Ectodermal cell (in vitro differentiated cells): ENCODE measurements around the gene PRSS21.

Experiments used
- H3K27ac ChIP-seq: 2 replicates; pipeline ENCODE4 v1.7.0; 2013; ENCODE audit warnings: mild to moderate bottlenecking, low read depth, low read length; ENCODE audit not compliant: insufficient read depth, poor library complexity, severe bottlenecking
- H3K27me3 ChIP-seq: 2 replicates; pipeline ENCODE4 v1.7.0; 2013; ENCODE audit warnings: mild to moderate bottlenecking, low read length; ENCODE audit not compliant: insufficient read depth, control insufficient read depth, poor library complexity, severe bottlenecking
- H3K36me3 ChIP-seq: one replicate; pipeline ENCODE4 v1.7.0; 2013; ENCODE audit warnings: low read length; ENCODE audit not compliant: control insufficient read depth, insufficient read depth
- H3K4me1 ChIP-seq: one replicate; pipeline ENCODE4 v1.7.0; 2013; ENCODE audit warnings: low read length; ENCODE audit not compliant: control insufficient read depth, insufficient read depth
- H3K4me3 ChIP-seq: 2 replicates; pipeline ENCODE4 v1.7.0; 2013; ENCODE audit warnings: low read depth, low read length, control low read depth; ENCODE audit not compliant: insufficient read depth
- H3K9me3 ChIP-seq: 2 replicates; pipeline ENCODE4 v1.7.0; 2013; ENCODE audit warnings: mild to moderate bottlenecking, low read length, moderate library complexity; ENCODE audit not compliant: control insufficient read depth
- WGBS, 2 experiments: methylation state at CpG; one replicate each; pipeline ENCODE4 v1.1.7; 2013; ENCODE audit warnings: missing lambda C conversion rate in 2 of 2; 5-methylcytosine and 5-hydroxymethylcytosine counted together

Gene PRSS21

DNA sequence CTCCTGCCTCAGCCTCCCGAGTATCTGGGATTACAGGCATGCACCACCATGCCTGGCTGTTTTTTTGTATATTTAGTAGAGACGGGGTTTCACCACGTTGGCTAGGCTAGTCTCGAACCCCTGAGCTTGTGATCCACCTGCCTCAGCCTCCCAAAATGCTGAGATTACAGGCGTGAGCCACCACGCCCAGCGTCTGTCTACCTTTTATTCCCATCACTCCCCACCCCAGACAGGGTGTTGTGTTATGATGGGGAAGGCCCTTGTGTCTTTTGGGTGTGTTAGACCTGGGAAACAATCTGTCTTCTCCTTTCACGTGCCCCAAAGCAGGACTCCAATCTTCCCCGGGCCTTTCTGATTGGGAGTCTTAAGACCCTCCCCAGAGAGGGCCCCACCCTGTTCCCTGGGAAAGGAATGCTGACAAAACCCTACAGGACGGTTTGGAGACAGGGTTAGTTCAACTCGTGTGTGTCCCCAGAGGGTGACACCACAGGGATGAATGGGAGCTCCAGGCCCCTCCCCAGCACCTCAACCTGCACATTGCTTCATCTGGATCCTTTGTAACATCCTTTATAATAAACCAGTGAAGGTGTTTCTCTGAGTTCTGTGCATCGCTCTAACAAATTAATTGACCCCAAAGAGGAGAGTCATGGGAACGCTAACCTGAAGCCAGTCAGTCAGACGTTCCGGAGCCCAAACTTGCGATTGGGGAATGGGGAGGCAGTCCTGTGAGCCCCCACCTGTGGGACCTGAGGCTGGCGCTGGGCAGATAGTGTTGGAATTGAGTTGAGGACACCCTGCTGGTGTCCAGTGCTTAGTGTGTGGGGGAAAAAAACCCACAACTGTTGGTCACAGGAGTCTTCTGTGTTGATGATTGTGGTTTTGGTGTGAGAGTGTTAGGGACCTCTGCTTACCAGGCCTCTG is 36.8 kb upstream of the PRSS21 start:
- H3K4me1 ChIP-seq, result no peaks in the 10 kb centered on the region
- WGBS, 2 experiments, result 75% methylated on average over 15 of the region's 17 CpGs
- H3K27ac ChIP-seq, result no peak overlapping the region
- H3K36me3 ChIP-seq, result no peaks in the 10 kb centered on the region
- no peaks in the 10 kb centered on the region for H3K9me3 ChIP-seq
- peaks cover 13% of the 10 kb centered on the region for H3K27me3 ChIP-seq
- H3K4me3 ChIP-seq, result no peak overlapping the region

GRCh38 chr16:2782583-2783351 is 34.3 kb upstream of the PRSS21 start:
- Histone ChIP-seq H3K4me3 (no peak overlapping the region), H3K36me3 (no peaks in the 10 kb centered on the region), H3K4me1 (no peaks in the 10 kb centered on the region), H3K27ac (no peak overlapping the region), H3K9me3 (no peaks in the 10 kb centered on the region), H3K27me3 (peaks cover 27% of the 10 kb centered on the region)
- WGBS, 2 experiments, result 91 to 92% methylated on average over 20 of the region's 20 CpGs

- Histone ChIP-seq H3K4me3 (no peak overlapping the region), H3K4me1 (no peaks in the 10 kb centered on the region), H3K27me3 (peaks cover 27% of the 10 kb centered on the region), H3K9me3 (no peaks in the 10 kb centered on the region), H3K27ac (no peak overlapping the region), H3K36me3 (no peaks in the 10 kb centered on the region)
- WGBS, 2 experiments, result 93% methylated on average over 15 of the region's 15 CpGs
Measured at GRCh38 chr16:2783581-2784357, 33.3 kb upstream of the PRSS21 start.

- H3K9me3 ChIP-seq, result no peaks in the 10 kb centered on the region
Measured at GRCh38 chr16:2784358-2785100, 32.5 kb upstream of the PRSS21 start.

DNA sequence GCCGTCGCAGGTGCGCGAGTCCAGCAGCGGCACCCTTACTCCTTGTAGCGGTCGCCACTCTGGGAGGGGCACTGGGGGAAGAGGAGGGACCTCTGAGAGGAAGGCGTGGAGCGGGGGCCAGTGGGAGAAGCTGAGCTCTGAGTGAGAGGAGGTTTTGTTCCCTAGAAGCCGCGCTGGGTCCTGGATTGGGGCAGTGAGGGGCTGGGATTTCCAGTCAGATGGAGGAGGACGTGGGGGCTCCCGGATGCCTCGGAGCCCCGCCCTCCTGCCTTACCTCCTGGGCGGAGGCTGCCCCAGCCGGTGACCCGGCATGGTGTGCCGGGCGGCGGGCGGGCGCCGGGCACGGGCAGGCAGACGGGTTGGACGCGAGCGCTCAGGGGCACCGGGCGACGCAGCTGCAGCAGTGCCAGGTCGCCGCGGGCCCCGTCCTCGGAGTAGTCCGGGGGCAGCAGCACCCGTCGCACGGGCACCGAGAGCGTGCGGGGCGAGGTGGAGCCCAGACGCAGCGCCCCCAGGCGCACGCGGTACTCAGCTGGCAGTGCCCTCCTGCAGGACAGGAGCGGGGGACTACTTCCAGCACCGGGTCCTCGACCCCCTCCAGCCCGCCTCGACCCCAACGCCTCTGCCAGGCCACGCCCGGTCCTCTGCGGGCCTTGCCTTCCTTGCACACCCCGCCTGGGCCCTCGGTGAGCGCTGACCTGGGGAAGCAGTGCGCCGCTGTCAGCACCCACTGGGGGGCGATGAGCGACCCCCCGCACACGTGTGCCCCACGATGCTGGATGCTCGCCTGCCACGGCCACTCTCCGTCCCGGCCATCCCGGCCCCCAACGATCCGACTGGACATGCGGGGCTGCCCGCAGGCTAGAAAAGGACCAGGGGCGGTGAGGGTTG is 31.7 kb upstream of the PRSS21 start:
- Histone ChIP-seq H3K4me1 (no peaks in the 10 kb centered on the region), H3K27ac (no peak overlapping the region), H3K27me3 (peaks cover 27% of the 10 kb centered on the region), H3K4me3 (no peak overlapping the region), H3K36me3 (no peaks in the 10 kb centered on the region), H3K9me3 (no peaks in the 10 kb centered on the region)
- WGBS, 2 experiments, result 75 to 76% methylated on average over 79 of the region's 79 CpGs

More at GRCh38 chr16:2784358-2785100, 32.5 kb upstream of the PRSS21 start:
- WGBS, 2 experiments, result 88% methylated on average over 15 of the region's 15 CpGs
- no peak overlapping the region for H3K27ac ChIP-seq
- H3K36me3 ChIP-seq, result no peaks in the 10 kb centered on the region
- H3K27me3 ChIP-seq, result peaks cover 27% of the 10 kb centered on the region
- H3K4me3 ChIP-seq, result no peak overlapping the region
- H3K4me1 ChIP-seq, result no peaks in the 10 kb centered on the region

GRCh38 chr16:2786061-2786825 is 30.8 kb upstream of the PRSS21 start:
- Histone ChIP-seq H3K4me3 (no peak overlapping the region), H3K27me3 (peaks cover 27% of the 10 kb centered on the region), H3K27ac (no peak overlapping the region), H3K36me3 (no peaks in the 10 kb centered on the region), H3K9me3 (no peaks in the 10 kb centered on the region), H3K4me1 (no peaks in the 10 kb centered on the region)
- 87% methylated on average over 15 of the region's 15 CpGs for WGBS, 2 experiments

DNA sequence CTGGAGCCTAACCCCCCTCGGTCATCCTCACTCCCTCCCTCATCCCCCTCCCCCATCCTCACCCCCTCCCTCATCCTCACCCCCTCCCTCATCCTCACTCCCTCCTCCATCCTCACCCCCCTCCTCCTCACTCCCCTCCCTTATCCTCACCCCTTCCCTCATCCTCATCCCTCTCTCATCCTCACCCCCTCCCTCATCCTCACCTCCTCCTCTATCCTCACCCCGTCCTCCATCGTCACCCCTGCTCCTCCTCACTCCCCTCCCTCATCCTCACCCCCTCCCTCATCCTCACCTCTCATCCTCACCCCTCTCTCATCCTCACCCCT is 30.2 kb upstream of the PRSS21 start:
- WGBS, 2 experiments, result 86 to 91% methylated on average over 3 of the region's 3 CpGs
- peaks cover 27% of the 10 kb centered on the region for H3K27me3 ChIP-seq

DNA sequence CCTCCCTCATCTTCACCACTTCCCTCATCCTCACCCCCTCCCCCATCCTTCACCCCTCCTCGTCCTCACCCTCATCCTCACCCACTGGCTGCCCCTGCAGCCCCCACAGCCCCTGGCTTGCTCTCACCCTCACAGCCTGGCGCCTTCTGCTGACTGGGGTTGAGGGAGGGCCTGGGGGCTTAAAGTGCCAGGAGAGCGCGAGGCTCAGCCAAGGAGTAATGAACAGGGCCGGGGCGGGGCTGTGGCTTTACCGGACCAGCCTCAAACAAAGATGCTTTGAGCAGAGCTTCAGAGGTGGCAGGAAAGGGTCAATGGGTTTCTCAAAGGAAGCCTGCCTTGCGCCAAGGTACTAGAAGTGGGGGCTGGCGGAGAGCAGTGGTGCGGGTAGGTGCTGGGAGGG is 29.6 kb upstream of the PRSS21 start, which contains the start of gene PRSS33:
TSS of gene PRSS33 (minus strand) at position 155 of the 400 bp plus-strand sequence. CDS start 1,013 bp downstream, outside the sequence.
- H3K27ac ChIP-seq, result no peak within 1 kb of the TSS
- H3K27me3 ChIP-seq, result peaks cover 27% of the 10 kb centered on the region
- H3K36me3 ChIP-seq, result no peaks in the 10 kb centered on the region
- H3K4me3 ChIP-seq, result no peak within 1 kb of the TSS
- no peaks in the 10 kb centered on the region for H3K4me1 ChIP-seq
- WGBS, 2 experiments, result 52 to 53% methylated on average over 9 to 10 of the region's 10 CpGs
- H3K9me3 ChIP-seq, result no peaks in the 10 kb centered on the region

More for the DNA sequence above, 30.2 kb upstream of the PRSS21 start:
- Histone ChIP-seq H3K4me1 (no peaks in the 10 kb centered on the region), H3K9me3 (no peaks in the 10 kb centered on the region), H3K27ac (no peak overlapping the region), H3K4me3 (no peak overlapping the region), H3K36me3 (no peaks in the 10 kb centered on the region)
